Activated T-helper 1 cell treated with anti-CD3 and anti-CD28 coated beads, Interleukin-2, amount 50 U/mL, for 16 hours (primary cell): ENCODE measurements around the gene HTR3E.
"Not testable (repeated sequence)": the region's sequence is repeated elsewhere in the genome, so short reads cannot be mapped to it uniquely, and the experiment has no call there.

Experiments
- DNase-seq, 2 donors: peaks; one replicate each; pipeline ENCODE4 v3.0.0-alpha.2; 2020; ENCODE audit warnings: low read depth in 1 of 2, low spot score in 1 of 2

HTR3E gene

GRCh38 chr3:184096811-184097383 lies at the start of gene HTR3E:
TSS of gene HTR3E (plus strand) at chr3:184097064. CDS start at chr3:184097530, 466 bp downstream.
- DNase-seq = no peak

DNA sequence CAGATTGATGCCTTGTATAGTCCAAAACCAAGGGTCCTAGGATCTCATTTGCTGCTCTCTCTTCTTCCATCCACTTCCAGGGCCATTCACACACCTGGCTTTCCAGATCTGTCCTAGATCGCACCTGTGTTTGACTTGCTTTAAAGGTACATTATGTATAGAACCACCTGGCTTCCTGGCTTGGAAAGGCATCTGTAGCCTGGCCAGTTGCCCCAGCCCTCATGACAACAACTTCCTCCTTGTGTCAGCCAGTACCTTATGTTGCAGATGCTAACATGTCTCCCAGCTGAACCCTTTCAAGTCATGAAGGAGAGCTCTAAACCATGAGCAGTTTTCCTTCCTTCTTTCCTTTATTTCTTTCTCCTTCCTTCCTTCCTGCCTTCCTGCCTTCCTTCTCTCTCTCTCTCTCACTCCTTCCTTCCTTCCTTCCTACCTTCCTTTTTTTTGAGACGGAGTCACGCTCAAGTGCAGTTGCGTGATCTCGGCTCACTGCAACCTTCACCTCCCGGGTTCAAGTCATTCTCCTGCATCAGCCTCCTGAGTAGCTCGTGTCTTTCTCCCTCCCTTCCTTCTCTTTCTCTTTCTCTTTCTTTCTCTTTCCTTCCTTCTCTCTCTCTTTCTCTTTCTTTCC lies 46.5 kb upstream of the HTR3E start:
- DNase-seq = no peak

GRCh38 chr3:184052767-184053166 lies 44.1 kb upstream of the HTR3E start, which contains the start of gene HTR3C:
TSS of gene HTR3C (plus strand) at chr3:184053047. CDS start at chr3:184053081, 34 bp downstream.
- DNase-seq = no peak

DNA sequence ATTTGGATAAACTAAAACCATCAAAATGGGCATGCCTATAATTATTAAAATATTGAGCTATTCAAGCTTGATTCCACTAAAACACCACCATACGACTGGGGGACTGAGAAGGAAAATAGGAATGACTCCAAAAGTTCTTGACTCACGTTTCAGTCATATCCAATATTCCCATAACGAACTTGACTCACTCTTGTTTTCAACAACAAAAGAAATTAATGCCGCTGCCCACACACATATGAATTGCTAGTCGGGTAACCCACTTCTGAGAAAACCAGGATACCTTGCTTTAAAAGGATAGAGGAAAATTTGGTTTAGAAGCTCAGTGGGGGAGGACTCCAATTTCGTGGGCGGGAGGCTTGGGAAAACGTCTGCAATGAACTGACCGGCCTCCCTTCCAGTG lies 38.8 kb upstream of the HTR3E start:
- DNase-seq = no peak

DNA sequence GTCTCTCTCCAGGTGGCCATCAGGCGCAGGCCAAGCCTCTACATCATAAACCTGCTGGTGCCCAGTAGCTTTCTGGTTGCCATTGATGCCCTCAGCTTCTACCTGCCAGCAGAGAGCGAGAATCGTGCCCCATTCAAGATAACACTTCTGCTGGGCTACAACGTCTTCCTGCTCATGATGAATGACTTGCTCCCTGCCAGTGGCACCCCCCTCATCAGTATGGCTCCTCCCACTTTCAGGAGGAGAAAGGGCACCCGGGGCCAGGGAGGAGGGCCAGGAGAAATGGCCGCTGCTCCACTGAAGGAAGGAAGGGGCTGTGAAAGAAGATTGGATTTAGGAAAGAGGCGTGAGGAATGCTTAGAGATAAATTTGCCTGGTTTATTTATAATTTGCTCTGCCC lies 37.4 kb upstream of the HTR3E start:
- no peak for DNase-seq

- no peak for DNase-seq
Measured at GRCh38 chr3:184062637-184063036, 34.2 kb upstream of the HTR3E start.

- DNase-seq = no peak
Measured at GRCh38 chr3:184066211-184066610, 30.7 kb upstream of the HTR3E start.

GRCh38 chr3:184067573-184068055 lies 29.2 kb upstream of the HTR3E start:
- no peak for DNase-seq

DNA sequence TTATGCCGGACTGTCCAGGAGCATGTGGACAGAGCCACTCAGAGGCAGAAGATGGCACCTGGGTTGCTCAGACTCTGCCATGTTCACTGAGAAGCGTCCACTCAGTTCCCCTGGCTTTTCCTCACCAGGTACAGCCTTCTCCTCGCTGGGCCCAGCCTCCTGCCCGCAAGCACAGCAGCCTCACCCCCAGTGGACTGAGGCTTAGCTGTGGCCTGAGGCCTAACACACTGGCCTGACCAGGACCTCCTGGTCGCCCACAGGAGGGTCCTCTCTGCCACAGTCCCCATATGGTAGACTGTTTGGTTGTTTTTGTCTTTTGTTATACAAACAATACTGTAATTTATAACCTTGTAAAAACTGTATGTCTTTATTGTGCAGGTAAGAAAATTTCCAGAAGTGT lies 28.5 kb upstream of the HTR3E start:
- no peak for DNase-seq

DNA sequence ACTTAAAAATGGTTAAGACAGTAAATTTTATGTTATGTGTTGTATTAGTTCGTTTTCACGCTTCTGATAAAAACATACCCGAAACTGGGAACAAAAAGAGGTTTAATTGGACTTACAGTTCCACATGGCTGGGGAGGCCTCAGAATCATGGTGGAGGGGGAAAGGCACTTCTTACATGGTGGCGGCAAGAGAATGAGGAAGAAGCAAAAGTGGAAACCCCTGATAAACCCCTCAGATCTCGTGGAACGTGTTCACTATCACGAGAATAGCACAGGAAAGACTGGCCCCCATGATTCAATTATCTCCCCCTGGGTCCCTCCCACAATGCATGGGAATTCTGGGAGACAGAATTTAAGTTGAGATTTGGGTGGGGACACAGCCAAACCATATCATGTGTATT lies 25.7 kb upstream of the HTR3E start:
- not testable (repeated sequence) for DNase-seq

- no peak for DNase-seq
Measured at GRCh38 chr3:184073621-184074020, 23.2 kb upstream of the HTR3E start.

- DNase-seq = no peak
Measured at GRCh38 chr3:184075901-184076300, 21.0 kb upstream of the HTR3E start.

DNA sequence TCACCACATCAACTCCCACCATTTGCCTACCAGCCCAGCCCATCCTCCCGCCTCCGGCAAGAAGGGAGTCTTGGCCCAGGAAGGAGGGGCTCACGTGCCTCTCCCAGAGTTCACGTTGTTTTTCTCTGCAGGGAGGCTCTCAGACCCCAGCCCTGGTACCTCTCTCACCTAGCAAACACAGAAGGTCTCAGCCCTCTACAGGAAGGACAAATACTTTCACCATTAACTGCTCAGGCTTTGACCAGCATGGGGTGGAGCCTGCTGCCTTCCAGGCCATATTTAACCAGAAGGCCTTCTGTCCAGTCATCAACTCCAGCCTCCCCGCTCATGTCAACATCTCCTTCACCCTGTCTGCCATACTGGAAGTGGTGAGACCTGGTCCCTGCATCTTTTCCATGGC lies 19.0 kb upstream of the HTR3E start:
- no peak for DNase-seq

DNA sequence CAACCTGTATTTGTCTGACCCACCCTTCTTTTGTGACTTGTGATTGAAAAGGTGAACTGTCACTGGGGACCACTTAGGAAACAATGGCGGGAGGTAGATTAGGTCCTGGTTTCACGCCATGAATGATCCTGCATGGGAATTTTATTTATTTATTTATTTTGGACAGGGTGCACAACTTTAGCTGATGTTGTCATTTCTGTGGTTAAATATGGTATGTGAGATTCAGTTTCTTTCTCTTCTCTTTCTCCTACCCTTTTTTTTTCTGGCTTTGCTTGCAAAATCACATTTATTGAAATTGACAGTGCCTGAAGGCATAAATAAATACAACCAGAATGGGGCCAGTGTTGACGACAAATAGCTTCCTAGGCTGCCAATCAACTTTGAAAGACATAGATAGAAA lies 18.0 kb upstream of the HTR3E start:
- DNase-seq = no peak

DNA sequence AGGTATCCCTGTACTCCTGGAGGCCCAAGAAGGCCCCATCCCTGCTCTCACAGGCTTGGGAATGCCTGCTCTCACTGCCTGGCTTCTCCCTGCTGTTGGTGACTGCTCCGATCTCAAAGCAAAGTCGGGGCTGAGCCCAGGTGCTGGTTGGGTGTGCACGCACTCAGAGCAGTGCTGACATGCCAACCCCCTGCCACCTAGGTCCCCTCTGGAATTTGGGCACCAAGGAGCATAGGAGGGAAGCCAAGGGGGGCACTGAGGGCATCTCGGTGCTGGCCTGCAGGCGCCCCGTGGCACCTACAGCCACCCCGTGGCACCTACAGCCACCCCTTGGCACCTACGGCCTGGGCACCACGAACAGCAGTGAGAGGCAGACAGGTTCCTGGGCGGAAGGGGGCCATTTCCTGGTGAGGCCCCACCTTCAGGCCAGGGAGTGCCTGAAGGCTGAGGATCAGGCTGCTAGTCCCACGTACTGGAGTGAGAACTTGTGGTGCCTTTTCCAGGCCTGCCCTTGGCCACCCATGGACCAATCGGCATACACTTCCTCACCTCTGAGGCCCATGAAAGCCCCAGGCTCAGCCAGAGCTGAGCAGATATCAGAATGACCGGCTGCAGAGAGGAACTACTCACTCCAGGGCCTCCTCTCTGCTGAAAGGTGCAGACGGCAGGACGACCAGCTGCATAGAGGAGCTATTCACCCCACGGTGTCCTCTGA lies 15.6 kb upstream of the HTR3E start:
- no peak for DNase-seq

- DNase-seq = no peak
Measured at GRCh38 chr3:184082034-184082433, 14.8 kb upstream of the HTR3E start.

- DNase-seq = no peak
Measured at GRCh38 chr3:184082465-184082864, 14.4 kb upstream of the HTR3E start.

DNA sequence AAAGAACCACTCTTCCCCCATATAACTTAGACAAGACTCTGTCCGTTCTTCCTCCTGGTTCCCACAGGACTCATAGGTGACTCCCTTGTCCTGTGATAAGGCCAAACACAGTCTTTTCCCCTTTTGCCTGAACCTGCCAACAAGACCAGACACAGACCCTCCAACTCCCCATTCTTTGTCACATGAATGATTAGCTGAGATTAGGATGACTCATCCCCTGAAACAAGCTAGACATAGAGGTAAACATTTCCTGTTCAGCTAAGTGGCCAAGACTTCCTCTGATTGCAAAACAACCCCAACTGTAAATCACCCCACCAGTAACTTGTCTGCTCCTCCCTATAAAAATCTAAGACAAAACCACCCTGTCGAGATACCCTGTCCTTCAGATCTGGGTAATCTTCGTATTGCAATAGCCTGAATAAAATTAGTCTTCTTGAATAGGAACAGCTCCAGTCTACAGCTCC lies 11.4 kb upstream of the HTR3E start:
- no peak for DNase-seq

DNA sequence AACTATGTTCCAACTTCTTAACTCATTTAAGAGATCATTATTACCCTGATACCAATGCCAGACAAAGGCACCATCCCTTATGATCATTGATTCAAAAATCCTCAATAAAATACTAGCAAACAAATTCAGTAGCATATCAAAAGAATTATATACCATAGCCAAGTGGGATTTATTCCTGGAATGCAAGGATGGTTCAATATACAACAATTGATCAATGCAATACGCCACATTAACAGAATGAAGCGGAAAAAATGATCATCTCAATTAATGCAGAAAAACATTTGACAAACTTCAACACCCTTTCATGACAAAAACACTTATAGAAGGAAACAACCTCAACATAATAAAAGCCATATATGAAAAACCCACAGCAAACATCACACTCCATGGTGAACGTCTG lies 4.7 kb upstream of the HTR3E start:
- no peak for DNase-seq

DNA sequence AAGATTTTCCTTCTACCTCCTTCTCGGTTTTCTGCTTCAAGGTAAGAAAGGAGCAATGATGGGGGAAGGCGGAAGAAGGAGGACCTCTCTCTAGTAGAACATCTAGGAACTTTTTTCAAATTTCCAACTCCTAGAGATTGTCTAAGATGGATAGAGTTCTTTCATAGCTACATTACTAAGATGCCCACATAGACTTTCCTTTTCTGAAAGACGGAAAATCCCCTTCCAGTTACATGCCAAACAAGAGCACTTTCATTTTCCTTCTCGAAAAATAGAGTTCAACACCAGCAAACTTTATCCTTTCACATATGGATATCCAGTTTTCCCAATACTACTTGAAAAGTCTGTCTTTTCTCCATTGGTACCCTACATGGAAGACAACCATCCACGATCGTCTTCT lies 692 bp downstream of the HTR3E start:
- DNase-seq = no peak

DNA sequence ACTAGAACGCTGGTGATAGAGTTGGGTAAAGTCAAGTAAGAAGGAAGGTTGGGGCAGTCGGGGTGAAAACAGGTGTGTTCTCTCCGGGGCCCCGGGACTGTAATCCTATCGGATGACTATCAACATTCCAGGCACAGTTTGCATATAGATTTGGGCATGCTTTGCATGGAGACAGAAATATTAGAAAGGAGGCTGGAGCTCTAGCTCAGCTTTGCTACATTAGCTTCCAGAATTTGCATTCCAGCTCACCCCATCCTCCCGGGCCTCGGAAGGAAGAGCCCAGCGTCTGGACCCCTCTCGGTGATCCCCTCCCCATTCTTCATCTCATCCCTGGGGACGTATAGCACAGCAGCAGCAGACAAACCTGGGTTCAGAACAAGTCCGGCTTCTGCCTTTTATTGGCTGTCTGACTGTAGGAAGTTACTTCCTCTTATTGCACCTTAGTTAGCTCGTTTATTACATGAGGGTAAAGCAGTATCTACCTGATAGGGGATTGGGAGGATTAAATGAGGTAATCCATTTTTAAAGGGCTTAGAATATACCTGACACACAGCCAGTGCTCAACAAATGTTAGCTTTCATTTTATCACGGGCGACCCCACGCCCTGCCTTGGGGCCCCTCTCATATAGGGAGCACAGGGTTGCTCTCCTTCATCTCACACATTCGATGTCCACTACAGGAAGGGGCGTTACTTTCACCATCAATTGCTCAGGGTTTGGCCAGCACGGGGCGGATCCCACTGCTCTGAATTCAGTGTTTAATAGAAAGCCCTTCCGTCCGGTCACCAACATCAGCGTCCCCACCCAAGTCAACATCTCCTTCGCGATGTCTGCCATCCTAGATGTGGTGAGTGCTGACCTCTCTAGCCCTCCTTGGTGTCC lies 3.2 kb downstream of the HTR3E start:
- DNase-seq = no peak
